GM18517 (cell line): ENCODE results near the gene SP140.
"Not testable (repeated sequence)": the region's sequence is repeated elsewhere in the genome, so short reads cannot be mapped to it uniquely, and the experiment has no call there.

ENCODE experiments used
- ATAC-seq: cut with Tn5 transposase; IDR thresholded peaks from one replicate; pipeline ENCODE4 v1.9.1; 2021; ENCODE audit warnings: mild to moderate bottlenecking, moderate library complexity; ENCODE audit not compliant: unreplicated experiment

Gene SP140

DNA sequence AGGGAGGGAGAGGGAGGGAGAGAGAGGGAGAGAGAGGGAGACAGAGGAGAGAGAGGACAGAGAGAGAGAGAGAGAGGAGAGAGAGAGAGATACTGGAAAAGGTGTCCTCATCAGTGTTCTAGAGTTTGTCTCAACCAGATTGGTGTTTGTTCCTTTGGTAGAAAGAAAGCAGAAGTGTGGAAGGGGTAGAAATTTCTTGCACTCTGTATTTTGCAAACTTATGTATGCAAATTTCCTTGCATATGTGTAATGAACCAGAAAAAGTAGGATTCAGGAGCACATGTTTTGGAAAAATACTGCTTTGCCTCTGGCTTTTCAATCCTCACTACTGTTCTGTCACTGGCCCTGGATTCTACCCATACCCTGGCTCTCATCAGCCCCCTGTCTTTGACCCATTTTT is 1.1 kb upstream of the SP140 start:
- no peak for ATAC-seq

DNA sequence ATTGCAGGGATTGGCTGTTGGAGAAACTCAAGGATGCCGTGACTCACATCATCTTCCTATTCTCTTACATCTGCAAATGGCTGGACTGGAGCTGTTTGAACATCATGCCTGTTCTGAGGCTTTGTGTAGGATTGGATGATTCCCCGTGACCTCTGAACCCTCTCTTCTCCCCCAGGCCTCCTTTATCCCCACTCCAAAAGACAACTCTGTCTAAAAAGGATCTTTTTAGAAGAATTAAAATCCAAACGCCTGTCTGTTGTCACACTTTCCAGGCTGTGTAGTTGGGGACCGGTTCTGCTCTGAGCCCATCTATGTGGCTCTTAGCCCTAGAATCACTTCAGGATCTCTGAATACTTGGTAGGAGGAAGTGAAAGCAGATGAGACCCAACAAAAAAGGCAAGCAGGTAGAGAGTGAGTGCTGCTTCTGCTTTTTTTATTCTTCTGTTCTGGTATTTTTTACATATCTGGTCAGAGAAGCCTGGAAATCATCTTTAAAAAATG is 565 bp downstream of the SP140 start:
- ATAC-seq = peak; percentile 82

DNA sequence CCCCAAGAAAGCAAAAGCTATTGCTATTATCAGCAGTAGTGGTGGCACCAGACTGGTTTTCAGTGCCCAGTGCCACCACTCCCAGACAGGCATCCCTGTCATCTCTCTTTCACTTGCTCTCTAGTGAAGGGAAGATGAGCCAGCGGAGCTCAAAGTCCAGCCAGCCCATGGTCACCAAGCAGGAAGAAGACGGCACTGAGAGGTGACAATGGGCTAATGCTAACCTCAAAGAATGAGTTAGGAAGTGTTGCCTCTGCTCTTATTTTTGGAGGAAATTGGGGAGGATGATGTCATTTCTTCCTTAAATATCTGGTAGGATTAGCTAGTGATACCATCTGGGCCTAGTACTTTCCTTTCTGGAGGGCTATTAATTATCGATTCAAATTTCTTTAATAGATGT is 1.7 kb downstream of the SP140 start:
- ATAC-seq = no peak

DNA sequence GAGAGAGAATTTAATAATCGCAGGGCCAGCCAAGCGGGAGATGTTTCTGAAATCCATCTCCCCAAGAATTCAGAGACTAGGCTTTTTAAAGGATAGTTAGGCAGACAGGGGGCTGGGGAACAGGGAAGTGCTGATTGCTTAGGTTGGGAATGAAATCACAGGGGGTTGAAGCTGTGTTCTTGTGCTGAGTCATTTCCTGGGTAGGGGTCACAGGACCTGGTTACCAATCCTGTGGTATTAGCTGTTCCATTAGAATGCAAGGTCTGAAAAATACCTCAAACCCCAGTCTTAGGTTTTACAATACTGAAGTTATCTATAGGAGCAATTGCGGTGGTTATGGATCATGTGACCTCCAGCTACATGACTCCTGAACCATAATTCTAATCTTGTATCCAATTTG is 4.6 kb downstream of the SP140 start:
- ATAC-seq = no peak

DNA sequence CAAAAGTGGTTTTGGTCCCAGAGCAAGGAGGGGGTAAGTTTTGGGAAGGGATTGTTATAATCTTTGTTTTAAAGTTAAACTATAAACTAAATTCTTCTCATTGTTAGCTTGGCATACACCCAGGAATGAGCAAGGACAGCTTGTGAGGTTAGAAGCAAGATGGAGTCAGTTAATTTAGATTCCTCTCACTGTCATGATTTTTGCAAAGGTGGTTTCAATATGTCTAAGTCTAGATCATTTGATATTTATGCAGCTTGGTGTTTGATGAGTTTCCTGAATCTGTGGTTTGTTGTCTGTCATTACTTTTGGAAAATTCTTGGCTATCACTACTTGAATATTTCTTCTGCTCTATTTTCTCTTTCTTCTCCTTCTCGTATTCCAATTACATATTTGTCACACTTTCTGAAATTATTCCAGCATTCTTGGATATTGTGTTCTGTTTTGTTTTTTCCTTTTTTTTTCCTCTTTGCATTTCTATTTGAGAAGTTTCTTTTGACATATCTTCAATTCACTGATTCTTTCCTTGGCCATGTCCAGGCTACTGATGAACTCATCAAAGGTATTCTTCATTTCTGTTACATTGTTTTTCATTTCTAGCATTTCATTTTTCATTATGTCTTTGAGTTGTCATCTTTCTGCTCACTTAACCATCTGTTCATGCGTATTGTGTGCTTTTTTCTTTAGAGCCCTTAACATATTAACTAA is 5.1 kb downstream of the SP140 start:
- no peak for ATAC-seq

DNA sequence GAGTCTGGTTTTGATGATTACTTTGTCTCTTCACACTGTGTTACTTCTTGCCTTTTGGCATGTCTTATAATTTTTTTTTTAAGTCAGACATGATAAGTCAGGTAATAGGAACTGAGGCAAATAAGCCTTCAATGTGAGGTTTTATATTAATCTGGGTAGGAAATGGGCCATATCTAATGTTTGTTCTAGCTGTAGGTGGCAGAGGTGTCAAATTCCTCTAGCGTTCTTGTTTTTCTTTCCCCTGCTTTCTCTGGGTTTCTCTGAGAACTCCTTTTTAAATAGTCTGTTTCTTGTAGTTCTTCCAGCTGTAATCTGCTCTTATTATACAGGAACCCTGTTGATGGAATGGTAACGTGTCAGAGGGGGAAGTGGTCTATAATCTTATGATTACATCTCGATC is 5.7 kb downstream of the SP140 start:
- no peak for ATAC-seq

DNA sequence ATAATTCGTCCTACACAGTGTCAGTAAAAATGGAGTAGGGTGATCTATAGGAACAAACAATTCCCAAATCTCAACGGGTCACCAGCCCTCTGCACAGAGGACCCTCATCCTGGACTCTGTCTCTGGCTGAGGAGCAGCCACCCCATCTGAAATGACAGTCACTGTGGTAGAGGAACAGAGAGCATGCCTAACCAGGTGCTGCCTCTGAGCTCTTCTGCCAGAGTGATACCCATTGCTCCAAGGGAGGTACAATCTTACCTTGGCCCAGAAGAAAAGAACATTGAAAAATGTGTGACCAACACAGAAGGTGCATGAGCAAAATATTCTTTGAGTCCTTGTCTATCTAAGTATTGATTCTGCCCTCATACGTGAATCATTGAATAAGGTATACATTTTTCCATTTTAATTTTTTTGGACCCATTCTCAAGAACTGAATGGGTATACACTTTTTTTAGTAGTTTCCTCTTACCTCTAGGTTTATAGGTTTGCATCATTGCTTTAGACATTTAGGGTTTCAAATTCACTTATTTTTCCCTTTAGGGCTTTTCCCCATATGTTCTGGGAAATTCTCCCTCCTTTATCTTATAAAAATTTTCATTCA is 8.7 kb downstream of the SP140 start:
- no peak for ATAC-seq

DNA sequence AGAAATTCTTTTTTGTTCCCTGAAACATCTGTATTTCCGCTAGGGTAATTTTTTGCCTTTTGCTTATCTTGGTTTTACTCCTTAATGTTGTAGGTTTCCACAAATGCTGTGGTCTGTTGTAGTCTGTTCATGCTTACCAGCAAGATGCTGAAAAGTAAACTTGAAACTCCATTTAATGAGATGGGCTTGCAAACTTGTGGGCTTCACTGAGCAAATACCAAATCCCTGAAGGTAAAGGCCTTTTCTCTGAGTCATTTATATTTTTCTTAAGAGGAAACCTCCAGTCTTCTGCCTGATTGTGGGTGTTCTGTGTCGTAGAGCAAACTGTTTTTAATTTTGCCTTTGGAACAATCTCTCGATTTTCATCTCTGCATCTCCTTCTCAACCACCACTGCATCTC is 9.3 kb downstream of the SP140 start:
- ATAC-seq = no peak

DNA sequence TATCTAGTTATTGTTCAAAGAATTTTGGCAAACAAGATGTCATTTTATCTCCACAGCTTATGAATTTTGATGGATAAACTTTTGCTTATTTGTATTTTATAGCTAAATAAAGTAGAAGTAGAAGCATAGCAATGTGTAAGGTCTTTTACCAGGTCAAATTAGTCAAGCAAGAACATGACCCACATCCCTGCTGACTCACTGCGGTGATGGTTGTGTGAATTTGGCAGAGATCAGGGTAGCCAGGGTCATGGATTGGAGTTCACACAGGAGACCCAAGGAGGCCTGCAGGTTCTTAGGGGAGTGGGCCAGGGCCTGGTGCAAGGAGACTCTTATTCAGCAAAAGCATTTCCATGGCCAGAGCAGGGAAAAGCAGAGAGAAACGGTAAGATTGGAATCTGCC is 18.7 kb downstream of the SP140 start:
- ATAC-seq = no peak

DNA sequence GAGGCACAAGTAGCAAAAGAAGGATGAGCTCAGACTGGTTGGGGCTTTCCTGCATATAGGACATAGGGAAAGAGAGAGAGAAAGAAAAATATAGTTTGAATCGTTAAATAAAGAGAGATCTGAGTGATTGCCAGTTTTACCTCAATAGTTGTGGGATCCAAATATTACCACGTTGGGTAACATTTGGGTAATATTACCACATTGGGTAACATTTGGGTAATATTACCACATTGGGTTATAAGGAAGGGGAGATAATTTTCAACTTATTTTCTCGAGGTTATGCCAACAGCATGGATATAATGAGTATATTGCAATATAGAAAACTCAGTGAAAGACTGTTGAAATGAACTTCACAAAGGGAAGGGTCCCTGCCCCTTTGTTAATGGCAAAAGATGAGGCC is 20.7 kb downstream of the SP140 start:
- no peak for ATAC-seq

DNA sequence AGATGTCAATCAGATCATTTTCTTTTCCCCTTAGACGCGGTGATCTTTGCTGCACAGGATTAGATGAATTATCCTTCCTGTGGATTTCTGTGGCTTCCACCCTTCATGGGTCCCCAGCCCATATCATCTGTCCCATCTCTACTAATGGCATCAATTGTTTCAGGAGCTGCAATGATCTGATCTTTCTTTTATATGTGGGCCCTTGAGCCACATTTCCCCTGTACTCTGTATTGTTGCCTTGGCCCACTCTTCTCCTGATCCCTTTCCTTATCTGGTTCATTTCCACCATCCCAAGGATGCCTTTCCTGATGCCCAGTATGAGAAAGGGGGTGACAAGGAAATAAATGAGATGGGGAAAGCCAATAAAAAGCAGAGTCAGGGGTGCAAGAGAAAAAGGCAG is 24.7 kb downstream of the SP140 start:
- no peak for ATAC-seq

DNA sequence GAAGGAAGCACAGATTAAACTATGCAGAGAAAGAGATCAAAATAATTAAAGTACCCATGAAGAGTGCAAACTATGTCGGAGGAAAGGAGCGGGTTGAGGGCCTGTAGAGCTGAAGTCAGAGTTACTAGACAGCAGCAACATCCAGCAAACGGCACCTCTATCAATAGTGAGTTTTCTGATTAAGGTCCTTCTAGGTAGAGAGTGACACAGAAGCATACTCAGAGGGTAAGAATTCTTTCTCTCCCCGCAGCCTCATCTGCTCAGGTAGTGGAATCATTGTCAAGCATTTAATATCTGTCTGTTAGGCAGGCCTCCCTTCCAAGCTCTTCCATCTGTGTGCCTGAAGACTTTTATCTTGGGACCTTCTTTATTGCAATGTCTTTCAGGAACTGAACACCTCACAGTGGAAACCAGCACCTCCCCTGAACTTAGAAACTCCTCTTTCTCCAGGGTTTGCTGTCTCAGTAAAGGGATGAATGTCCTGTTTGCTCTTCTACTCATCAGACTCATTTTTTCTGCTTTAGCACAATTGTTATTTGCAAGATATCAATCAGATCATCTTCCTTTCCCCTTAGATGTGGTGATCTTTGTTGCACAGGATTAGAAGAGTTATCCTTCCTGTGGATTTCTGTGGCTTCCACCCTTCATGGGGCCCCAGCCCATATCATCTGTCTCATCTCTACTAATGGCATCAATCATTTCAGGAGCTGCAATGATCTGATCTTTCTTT is 28.8 kb downstream of the SP140 start:
- ATAC-seq = no peak

DNA sequence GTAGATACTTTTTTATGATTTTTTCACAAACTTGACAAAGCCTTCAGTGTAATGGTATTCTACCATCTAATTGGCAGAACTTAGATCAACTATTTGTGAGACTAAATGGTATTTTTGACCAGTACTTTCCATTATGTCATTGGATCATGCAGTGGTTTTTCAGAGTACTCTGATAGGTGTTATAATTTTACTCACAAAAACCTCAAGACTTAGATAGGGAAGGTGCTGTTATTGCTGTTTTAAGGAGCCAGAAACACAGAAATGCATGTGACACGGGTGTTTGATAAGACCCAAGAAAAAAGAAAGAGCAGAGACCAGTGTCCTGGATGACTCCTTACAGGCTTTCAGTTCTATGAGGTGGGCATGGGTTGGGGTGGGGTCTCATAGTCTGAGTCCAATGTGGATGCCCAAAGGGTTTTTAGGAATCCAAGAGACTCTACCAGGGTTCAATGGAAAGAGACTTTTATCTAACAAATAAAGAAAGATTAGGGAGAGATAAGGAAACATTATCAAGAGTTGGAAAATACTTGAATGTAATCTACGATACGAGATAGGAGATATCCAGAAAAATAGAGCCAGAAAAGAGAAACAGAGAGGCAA is 31.3 kb downstream of the SP140 start:
- no peak for ATAC-seq

DNA sequence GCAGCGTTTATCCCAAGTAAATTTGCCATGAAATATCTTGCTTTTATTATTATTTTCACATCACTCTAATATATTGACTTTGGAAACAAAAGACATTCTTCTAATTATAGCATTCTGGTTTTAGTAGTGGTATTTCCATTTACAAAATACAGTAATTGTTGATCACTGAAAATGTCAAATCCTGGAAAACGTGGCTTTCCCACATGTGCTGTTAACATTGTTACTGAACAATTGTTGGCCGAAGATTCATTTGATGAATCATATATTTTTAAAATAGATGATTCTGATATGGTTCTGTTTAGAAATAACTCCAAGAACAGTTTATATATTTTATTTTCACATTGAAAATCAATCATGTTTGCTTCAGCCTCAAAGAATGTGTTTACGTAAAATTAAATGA is 32.9 kb downstream of the SP140 start:
- ATAC-seq = no peak

DNA sequence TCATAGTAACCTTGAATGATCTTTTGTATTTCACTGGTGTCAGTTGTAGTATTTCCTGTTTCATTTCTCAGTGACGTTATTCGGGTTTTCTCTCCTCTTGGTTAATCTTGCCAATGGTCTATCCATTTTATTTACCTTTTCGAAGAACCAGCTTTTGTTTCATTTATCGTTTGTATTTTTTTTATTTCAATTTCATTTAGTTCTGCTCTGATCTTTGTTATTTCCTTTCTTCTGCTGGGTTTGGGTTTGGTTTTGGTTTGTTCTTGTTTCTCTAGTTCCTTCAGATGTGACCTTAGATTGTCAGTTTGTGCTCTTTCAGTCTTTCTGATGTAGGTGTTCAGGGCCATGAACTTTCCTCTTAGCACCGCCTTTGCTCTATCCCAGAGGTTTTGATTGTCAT is 36.7 kb downstream of the SP140 start:
- ATAC-seq = no peak

DNA sequence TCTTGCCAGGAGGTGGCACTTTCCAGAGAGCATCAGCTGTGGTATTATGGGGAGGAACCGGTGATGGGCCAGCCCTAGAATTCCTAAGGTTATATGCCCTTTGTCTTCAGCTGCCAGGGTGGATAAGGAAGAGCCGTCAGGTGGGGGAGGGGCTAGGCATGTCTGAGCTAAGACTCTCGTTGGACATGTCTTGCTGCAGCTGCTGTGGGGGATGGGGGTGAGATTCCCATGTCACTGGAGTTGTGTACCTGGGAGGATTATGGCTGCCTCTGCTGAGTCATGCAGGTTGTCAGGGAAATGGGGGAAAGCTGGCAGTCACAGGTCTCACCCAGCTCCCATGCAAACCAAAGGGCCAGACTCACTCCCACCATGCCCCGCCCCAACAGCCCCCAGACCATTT is 39.4 kb downstream of the SP140 start:
- not testable (repeated sequence) for ATAC-seq

DNA sequence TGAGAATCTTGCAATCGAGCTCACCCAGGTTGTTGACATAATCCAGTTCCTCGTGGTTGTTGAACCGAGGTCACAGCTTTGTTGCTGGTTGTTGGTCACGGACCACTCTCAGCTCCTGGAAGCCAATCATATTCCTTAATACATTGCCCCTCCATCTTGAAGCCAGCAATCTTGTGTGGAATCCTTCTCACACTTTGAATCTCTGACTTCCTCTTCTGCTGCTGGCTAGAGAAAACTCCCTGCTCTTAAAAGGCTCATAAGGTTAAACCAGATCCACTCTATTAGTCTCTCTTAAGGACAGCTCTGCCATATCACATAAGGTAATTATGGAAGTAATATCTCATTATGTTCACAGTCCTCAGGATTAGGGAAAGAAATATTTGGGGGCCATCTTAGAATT is 41.1 kb downstream of the SP140 start:
- ATAC-seq = no peak

DNA sequence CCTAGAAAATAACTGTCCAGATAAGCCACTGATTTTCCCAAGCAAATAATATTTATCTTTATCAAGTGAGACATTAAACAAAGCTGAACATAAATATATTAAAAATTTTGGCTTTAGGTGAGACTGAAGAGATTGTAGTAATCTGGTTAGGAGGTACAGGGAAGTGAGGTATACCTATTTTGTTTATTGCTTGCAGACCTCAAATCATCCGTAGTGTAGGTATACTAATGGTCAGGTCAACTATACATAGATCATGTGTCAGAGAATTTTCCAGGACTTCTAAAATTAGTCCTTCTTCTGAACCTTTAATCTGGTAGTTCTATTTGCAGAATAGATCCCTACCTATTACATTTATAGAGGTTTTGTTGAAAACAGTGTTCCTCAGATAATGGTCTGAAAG is 41.5 kb downstream of the SP140 start:
- ATAC-seq = peak; percentile 15

DNA sequence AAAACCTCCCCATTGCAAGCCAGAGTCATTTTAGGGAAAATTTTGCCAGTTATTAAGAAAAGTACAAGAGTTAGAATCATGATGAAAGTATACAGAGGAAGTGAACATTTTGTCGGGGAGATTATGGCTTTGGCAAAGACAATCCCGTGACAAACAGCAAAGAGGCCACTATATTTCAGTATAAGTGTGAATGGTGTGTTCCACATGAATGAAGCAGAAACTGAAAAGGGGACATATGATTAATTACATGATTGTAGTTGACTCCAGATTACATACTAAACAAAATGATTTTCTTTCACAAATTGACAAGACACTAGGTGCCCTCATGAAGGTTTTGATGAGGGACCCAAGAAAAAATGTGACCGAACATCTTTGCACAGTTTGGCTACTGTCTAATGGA is 42.0 kb downstream of the SP140 start:
- peak; percentile 72 for ATAC-seq

DNA sequence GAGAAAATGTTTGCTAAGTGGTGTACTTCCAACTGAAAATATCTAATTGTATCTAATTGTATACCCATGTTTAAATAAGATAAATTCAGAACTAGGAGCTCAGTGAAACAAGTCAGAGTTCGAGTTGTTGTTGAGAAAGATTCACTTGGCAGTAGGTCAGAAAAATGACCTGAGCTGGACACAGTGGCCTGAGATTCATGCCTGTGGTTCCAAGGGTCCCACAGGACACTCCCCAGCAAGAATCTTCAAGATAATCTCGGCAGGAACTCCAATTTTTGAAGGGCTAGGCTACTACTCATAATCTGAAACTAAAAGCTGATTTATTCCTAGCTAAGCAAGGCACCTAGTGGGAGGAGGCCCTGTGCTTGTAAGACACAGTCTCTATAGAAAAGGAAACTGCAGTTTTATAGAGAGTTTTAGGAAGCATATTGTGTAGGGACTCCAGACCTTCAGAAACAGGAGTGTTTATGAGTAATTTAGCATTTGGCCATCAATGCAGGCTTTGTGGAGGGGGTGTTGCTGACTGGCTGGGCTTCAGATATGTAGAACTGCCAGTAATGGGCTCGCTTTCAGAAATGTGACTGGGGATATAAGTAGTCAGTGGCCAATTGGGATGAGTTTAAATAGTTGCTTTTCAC is 43.2 kb downstream of the SP140 start:
- ATAC-seq = peak; percentile 59

DNA sequence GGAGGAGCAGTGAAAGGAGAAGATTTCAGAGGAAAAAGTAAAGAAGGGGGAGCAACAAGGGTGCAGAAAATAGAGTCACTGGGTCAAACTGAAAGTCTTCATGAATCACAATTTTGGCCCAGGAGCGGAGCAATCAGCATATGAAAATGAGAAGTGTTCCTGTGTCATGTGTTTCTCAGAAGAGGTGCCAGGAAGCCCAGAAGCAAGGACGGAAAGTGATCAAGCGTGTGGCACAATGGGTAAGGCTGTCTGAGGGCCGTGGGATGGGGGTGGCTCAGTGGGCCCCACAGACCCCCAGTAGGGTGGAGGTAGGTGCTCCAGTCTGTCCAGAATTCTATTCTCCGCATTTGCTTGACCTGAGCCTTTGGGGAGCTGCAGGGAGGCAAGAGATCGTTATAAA is 44.2 kb downstream of the SP140 start:
- ATAC-seq = no peak
